HG03097 (cell line): ENCODE results near the gene DLD.

Source experiments
- ATAC-seq: cut with Tn5 transposase; IDR thresholded peaks from one replicate; pipeline ENCODE4 v1.9.1; 2021; ENCODE audit not compliant: unreplicated experiment, low FRiP score

Gene DLD

GRCh38 chr7:107961405-107961804 lies 70.4 kb downstream of the DLD start:
- ATAC-seq: no peak

- no peak for ATAC-seq
Observed at GRCh38 chr7:107962817-107963216, 71.8 kb downstream of the DLD start.

- ATAC-seq: no peak
Observed at GRCh38 chr7:107964510-107964909, 73.5 kb downstream of the DLD start.

DNA sequence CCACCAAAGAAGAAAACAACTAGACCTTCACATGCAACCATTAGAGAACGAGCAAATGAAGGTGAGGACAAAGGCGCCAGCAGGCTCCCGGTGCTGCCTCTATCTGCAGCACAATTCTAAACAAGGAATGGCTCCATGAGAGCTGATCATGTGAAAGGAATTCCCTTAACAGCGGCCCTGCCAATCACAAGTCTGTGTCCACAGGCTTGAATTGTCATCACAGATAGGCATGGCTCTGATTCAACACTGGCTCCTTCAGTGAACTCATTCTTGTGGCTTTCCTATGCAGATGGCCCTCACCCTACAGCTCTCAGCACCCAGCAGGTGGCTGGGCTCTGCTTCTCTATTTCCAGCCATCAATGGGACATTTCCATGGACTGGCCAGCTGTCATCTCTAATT lies 75.7 kb downstream of the DLD start:
- ATAC-seq: no peak

DNA sequence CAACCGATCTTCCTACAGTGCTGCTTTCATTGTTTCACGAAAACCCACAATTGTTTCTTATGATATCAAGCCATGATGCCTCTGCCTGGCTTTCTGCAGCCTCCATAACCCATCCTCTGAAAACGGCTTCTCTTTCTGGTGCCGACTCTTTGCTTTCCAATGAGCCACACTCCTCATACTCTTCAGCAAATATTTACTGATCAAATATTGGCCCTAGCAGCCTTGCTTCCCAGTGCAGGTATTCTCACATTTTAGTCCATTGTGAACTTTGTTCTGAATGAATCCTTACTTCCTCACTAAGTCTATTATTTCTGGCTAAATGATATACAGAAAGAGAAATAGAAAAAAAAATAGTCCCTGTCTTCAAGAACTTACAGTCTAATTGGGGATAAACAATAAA lies 76.4 kb downstream of the DLD start:
- ATAC-seq: no peak

DNA sequence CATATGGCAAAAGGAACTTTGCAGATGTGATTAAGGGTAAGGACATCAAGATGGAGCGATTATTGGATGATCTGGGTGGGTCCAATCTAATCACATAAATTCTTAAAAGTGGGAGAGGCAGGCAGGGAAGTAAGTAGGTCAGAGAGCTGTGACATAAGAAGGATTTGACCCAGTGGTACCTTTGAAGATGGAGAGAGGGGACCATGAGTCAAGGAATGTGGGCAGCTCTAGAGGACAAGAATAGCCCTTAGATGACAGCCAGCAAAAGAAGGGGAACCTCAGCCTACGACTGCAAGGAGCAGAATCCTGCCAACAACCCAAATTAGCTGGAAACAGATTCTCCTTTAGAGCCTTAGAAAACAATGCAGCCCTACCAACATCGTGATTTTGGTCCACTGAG lies 77.5 kb downstream of the DLD start:
- ATAC-seq: no peak

- ATAC-seq: no peak
Observed at GRCh38 chr7:107969856-107970255, 78.9 kb downstream of the DLD start.
